NCI-H2171 treated with DMSO at 0.1 percent for 48 hours (cell line): ENCODE results near the gene GRPEL2.

Experiments
- DNase-seq: peaks from one replicate; lab custom pipeline; 2025; lab: John Stamatoyannopoulos, UW

GRPEL2 gene

DNA sequence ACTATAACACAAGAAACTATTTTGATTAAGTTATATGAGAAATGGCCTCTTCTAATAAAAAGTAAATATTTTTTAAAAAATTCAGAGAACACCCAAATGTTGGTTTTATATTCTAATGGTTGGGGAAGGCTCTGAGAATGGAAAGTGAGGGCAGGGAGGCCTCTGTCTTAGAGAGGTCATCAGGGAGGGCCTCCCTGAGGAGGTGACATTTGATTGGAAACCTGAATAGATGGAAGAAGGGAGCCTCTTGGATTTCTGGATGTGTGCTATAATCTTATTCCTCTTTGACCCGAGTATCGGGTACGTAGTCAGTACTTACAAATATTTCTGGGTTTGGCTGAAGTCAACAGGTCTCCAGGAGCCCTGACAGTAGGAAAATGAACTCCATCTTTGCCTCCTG is 26.1 kb upstream of the GRPEL2 start:
- no peak for DNase-seq

DNA sequence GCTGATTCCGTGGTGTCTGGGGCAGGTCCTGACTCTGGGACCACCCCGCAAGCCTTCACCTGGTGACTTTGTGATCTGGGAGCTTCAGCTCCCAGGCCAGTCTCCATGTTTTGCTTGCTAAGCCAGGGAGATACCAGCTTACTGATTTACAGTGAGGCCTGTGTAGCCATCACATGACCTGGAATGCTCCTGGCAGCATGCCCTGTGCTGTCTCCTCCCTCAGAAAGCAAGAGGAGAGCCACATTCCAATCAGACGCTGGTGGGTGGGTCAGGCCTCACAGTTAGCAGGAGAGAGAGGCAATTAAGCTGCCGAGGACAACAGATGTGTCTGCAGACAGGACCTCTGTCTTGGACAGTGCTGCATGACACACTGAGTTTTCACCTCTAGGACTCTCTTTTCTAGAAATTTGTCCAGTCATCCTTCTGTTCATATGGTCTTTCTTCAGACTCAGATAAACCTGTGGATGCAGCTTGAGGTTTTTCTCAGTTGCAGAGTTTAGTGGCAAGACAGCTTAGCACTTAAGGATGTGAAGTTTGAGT is 24.4 kb upstream of the GRPEL2 start:
- DNase-seq = peak; percentile 76

DNA sequence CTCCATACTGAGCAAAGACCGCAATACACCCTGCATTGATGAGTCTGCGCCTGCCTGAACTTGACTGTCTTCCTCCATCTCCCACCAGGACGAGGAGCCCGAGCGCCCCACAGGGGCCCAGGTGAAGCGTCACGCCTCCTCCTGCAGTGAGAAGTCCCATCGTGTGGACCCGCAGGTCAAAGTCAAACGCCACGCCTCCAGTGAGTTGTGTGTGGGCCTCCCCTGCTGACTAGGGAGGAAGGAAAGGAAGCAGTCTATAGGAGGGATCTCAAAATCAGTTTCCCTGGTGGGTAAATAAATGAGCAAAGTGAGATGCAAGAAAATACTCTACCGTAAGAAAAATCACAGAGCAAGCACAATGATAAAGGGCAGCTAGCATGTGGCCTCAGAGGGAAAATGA is 22.8 kb upstream of the GRPEL2 start:
- no peak for DNase-seq

DNA sequence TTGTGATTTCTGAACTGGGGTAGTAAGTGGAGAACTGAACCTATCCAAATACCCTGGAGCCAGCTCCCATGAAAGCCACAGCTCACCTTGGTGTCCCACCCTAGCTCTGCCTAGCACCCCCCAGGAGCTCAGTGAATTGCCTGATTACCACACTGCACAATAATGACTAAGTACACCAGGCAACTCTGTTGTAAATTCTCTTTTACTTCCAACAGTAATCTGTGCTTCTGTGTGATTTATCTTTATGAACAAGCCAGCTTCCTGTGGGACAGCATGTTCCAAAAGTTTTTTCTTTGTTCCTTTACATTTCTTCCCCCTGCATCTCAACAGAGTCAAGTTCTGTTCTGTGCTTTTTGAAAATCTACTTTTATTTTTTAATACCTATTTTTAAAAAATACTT is 22.1 kb upstream of the GRPEL2 start:
- no peak for DNase-seq

DNA sequence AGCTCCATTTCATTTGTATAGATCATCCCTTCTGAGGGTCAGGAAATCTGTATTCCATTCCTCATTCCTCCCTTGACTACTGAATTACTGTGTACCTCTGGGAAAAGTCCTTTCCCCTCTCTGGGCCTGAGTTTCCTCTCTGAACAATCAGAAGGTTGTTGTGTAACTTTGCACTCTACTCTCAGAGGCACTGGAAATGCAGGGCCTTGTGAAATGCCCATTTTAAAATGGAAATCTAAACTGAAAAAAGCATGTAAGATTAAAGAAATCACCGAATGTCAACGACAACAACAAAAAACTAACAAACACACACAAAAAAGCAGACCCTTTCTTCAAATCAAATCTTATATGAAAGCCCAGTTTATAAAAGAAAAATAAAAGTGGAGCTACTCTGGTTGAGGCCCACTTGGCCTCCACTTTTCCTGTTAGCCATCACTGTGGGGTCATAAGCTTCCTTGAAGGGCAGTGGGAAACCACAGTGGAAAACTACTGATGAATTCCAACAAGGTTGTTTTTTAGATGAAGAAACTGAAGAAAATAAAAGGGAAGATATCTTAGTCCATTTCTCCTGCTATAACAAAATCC is 21.6 kb upstream of the GRPEL2 start:
- no peak for DNase-seq

DNA sequence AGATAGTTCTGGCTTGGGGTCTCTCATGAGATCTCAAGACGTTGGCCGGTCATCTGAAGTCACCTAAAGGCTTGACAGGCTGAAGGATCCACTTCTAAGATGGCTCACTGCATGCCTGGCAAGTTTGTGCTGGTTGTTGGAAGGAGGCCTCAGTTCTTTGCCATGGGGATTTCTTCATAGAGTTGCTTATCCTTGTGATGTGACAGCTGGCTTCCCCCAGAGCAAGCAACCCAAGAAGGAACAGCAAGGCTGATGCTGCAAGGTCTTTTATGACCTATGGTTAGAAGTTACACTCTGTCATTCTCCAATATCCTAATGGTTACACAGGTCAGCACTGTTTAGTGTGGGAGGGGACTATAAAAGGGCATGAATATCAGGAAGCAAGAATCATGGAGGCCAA is 20.7 kb upstream of the GRPEL2 start:
- no peak for DNase-seq

DNA sequence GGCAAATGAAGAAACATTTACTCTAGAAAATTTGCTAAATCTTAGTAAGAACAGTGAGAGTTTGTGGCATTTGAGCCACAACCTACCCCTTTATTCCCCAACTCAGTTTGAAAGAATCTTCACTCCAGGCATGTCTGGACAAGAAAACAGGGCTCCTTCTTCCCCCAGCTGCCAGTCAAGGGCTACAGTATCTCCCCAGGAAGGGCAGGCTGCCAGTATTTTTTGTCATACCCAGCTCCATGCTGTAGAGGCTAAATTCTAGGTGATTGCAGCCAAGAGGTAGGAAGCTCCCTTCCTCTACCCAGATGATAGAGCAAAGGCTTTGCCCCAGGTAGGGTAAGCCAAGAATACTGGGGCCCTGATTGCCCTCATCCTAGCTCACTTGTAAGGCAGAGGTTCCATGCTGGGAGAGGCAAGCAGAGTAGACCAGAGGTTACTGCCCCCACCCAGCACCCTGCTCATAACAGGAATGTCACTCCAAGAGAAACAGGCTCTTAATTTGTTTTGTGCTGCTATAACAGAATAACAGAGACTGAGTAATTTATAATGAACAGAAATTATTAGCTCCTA is 20.0 kb upstream of the GRPEL2 start:
- peak; percentile 73 for DNase-seq

DNA sequence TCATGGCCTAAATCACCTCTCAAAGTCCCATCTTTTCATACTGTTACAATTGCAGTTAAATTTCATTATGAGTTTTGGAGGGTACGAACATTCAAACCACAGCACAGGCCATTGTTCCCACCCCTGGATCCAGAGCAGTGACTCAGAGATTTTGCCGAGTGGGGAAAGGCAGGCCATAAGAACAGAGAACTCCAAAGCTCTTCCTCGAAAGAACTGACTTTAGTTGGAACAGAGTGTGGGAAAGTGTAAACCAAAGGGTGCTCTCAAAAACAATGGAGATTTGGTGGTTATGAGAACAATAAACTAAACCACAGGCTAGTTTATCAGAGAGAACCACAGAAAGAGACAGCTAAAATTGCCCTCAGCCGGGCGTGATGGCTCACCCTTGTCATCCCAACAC is 19.4 kb upstream of the GRPEL2 start:
- no peak for DNase-seq

DNA sequence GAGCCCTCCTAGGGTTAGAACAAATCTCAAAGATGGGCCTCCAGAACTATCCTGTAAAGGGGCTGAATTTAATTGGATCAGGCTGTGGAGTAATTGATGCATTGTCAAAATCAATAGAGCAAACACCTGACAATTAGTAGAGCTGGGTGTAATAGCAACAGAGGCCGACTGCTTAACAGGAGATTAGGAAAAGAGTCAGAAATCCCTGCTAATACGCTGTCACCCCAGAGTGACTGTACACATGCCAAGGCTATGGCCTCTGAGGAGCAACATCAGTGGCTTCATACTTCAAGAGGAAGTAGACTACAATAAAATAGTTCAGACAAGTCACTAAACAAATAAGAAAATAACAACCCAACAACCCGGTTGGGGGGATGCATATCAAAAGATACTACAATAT is 18.7 kb upstream of the GRPEL2 start:
- no peak for DNase-seq

DNA sequence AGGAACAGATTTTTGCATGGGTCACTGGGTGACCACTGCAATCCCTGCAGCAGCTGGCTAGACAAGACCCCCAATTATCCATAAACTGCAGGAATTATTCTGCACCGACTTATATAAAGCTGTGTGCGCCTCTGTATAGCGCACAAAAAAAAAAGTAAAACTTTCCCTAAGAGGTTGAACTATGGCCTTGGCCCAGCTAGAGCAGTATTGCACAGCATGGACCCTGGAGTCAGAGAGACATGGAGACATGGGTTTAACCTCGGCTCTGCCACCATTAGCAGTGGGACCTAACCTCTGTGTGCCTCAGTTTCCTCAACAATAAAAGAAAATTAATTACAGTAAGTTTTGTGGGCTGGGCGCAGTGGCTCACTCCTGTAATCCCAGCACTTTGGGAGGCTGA is 17.1 kb upstream of the GRPEL2 start:
- no peak for DNase-seq

DNA sequence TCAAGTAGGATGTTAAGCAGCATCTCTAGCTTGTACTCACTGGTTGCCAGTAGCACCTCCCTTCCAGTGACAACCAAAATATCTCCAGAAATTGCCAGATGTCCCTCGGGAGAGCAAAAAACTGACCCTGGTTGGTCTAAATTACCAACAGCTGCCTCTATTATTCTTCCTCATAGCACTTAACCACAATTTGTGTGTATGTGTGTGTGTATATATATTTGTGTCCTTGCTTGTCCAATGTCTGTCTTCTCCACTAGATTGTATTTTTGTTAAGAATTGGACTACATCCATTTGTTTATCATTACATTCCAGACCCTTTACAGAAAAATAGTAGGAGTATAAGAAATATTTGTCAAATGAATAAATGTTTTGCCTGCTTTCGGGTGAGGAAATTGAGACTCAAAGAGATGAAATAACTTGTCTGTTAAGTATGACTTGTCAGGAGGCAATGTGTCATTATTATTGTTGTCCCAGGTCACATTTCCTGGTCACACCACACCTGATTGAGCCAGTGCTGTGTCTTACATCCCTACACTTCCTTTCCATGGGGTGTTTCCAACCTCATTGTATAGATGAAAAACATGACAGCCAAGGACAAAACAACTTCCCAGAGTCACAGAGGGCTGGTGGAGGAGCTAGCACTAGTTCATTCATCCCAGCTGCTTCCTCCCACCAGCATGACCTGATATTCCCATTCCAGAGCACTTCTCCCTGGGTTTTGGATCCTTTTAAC is 11.4 kb upstream of the GRPEL2 start:
- DNase-seq = no peak

DNA sequence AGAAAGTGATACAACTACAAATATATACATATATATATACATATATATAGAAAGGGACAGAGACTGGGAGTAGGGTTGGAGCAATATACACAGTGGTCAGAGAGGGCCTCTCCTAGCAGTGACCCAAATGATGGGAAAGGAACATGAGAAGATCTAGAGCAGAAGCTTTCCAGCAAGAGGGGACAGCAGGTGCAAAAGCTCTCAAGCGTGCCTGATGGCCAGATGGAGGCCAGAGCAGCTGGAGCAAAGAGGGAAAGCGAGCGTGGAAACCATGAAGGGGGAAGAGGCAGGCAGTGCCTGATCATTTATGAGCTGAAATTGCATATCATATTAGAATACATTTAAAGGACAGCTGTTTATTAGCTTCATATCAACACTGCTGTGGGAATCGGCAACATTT is 7.6 kb upstream of the GRPEL2 start:
- DNase-seq = peak; percentile 75

DNA sequence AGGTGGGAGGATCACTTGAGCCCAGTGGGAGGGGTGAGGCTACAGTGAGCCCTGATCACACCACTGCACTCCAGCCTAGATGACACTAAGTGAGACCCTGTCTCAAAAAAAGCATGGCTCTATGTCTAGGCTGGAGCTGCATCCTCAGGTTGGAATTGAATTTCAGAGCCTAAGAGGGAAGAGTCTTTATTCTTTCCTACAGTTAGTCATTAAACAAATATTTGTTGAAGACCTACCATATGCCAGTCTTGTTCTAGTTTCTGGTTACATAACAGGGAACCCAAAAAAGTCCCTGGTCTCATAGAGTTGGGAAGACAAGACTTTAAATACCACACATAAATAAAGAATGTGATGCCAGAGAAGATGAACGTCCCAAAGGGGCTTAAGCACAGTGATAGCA is 6.9 kb upstream of the GRPEL2 start:
- peak; percentile 37 for DNase-seq

DNA sequence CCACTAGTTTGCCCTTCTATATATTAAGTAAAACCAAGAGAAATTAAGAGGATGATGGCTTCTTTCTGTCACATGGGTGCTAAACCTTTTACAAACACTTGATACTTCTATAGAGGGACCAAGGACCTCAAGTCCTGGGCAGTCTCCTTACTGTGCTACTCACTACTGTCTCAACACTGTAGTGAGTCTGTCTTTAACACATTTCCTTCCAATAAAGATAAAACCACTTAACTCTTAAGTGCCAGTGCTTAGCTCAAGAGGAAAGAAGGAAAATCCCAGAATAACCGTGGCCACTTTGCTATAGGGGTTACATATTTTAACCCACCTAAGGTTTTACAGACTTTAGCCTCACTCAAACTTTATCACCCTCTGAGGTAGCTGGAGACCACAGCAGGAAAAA is 4.4 kb upstream of the GRPEL2 start:
- DNase-seq = no peak

DNA sequence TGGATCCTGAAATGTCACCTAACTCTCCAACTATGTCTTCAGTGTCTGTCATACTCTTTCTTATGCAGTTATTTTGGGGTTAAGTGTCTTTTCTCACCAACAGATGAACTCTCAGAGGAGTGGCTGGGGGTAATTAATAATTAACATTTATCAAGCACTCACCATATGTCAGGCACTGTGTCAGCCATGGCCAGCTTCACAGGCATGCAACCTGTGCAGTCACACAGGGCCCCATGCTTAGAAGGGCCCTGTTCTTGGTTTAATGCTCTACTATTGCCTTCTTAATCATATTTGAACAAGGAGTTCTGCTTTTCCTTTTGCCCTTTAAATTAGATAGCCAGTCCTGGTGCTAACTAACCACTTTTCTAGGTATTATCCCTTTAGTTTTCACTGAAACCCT is 3.4 kb upstream of the GRPEL2 start:
- peak; percentile 16 for DNase-seq

DNA sequence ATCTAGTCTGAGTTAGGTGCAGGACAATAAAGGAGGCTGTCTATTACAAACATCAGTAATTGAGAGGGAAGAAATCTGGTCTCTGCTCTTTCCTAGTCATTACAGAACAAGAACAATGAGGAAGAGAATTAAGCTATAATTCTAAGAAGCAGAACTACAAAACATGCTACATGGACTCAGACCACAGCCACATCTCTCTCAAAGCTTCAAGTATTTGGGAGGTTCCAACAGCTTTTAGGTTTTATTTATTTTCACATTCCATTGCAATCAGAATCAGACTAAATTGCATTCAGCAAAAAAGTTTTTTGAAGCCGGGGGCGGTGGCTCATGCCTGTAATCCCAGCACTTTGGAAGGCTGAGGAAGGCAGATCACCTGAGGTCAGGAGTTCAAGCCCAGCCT is 1.1 kb upstream of the GRPEL2 start:
- no peak for DNase-seq

DNA sequence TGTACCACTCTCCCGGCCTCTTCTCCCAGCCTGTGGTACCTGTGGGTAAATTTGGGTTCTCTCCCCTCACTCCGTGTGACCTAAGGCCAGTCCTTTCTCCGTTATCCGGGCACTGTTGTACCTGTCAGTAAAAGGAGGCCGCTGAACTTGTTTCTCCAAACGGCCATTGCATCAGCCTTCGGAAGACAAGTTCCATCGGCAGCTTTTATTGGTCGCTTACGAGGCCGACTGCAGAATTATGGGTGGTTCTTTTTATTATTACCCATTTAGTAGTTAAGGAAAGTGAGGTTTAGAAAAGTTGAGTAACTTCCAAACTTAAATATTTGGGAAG is 558 bp downstream of the GRPEL2 start:
- no peak for DNase-seq

DNA sequence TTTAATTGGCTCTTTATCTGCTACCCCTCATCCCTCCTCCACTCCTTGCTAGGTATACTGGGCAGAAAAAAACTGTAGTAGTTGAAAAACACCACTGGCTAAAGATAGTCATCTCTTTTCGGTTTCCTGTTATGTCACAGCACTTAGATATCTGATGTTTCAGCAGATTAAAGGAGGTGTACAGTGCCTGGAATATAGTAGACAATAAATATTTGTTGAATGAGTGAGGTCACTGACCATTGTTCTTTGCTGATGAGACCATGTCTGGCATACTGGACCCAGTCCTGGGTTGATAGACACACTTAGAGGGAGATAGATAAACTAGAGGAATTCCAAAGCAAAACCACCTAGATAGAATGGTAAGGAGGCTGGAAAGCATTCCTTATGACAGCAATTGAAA is 3.2 kb downstream of the GRPEL2 start:
- DNase-seq = no peak

DNA sequence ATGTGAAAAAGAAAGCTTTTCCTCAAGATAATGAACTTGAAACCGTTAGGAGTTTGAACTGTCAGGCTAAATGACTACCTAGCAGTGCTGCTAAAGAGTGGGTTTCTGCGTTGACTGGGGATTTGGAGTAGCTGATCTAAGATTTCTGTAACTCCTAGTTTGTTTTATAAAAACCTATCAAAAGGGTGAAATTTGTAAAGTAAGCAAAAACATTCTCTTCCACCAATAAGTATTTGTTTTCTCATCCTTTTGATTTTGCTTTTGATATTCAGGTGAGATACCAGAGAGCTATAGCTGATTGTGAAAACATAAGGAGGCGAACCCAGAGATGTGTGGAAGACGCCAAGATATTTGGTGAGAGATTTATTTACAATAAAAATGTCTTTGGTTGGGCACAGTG is 4.1 kb downstream of the GRPEL2 start:
- DNase-seq = no peak

DNA sequence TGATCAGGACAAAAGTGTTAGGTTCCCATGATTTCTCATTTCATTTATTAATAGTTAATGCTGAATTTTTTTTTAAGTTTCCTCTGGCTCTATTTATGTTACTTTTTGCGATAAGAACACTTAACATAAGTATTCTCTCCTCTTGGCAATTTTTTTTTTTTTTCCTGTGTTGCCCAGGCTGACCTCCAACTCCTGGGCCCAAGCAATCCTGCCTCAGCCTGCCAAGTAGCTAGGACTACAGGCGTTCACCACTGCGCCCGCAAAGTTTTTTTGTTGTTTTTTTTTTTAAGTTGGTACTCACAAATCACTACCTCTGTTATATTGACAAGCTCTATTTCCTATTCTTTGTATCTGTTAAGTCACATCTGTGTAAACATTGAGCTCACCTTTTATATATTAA is 6.9 kb downstream of the GRPEL2 start:
- DNase-seq = no peak

DNA sequence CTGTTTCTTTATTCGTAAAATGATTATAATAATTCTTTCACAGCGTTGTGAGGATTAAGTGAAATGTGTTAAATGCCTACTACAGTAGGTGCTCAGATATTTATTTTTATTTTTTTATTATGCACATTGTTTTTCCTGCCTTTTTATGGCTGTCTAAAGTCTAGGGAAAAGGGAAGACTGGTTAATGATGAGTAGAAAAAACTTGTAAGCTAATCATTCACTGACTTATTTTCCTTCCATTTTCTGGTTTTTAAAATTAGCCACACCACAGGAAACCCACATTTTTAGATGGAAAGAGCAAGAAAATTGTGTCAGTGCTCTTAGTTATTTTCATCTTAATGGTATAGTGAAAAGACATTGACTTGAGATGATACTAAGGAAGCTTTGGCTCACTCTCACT is 8.6 kb downstream of the GRPEL2 start:
- DNase-seq = no peak

DNA sequence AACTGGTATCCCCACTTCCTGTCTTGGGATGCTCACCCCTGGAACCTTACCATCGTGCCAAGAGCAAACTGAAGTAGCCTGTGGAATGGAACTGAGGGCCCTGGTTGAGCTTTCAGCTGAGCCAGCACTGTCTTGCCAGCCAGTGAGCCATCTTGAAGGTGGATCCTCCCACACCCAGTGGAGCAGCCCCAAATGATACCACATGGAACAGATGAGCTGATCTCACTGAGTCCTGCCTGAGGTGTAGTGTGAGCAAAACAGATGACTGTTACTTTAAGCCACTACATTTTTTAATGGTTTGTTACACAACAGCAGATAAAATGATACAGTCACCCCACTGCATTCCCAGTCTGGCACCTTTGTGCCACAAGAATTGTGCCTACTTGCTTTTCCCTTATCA is 10.4 kb downstream of the GRPEL2 start:
- DNase-seq = no peak

DNA sequence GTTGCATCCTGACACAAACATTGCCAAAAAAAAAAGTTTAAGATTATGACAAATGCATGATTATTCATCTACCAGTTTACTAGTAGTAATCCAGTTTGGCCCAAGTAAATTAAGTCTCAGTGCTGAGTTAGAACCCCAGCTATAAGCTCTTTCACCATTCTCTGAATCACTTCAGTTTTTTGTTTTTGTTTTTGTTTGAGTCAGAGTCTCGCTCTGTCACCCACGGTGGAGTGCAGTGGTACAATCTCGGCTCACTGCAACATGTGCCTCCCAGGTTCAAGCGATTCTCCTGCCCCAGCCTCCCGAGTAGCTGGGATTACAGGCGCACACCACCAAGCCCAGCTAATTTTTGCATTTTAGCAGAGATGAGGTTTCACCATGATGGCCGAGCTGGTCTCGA is 11.1 kb downstream of the GRPEL2 start:
- DNase-seq = no peak
